Measurements from ENCODE around the gene YBX1.

The YBX1 gene

GRCh38 chr1:42753070-42753469, 70.9 kb downstream of the YBX1 start:
- ChIA-PET POLR2A (interaction anchor here (0.5 to 1.7 kb wide), 2 partner anchors 14 to 1320 kb away, joined by 3 to 9 read pairs; partner anchors contain the start of genes C1orf50 and P3H1), CTCF (no interaction called here)
- Histone ChIP-seq H3K9me3 (ENCODE audit: control insufficient read depth, insufficient read depth, low read depth, low read length) (no peaks in the 10 kb centered on the region), H3K27ac (ENCODE audit: extremely low read depth, low read depth, low read length) (no peak overlapping the region), H3K36me3 (ENCODE audit: control insufficient read depth in 2 of 2, insufficient read depth in 1 of 2, low read length in 2 of 2) (peaks cover 7 to 89% of the 10 kb centered on the region in 2 experiments), H3K4me1 (ENCODE audit: control insufficient read depth, insufficient read depth, low read length) (no peaks in the 10 kb centered on the region), H3K4me3 (ENCODE audit: low read depth, low read length) (no peak overlapping the region)
- TF ChIP-seq SP7 (tag by site-specific recombination; IDR thresholded peaks at IDR 0.05), result no peak
- TF ChIP-seq AEBP2 (tag by site-specific recombination; IDR thresholded peaks at IDR 0.05; ENCODE audit: borderline replicate concordance), result no peak
- TF ChIP-seq KLF1 (tag by site-specific recombination; IDR thresholded peaks at IDR 0.05), result no peak
- no peak for TF ChIP-seq ZSCAN18 (tag by site-specific recombination; IDR thresholded peaks at IDR 0.05)
- TF ChIP-seq ZNF19 (tag by site-specific recombination; IDR thresholded peaks at IDR 0.05; ENCODE audit: low read depth), result no peak
- TF ChIP-seq BCL6B (tag by site-specific recombination; IDR thresholded peaks at IDR 0.05), result no peak
- TF ChIP-seq ZNF16 (tag by site-specific recombination; IDR thresholded peaks at IDR 0.05; ENCODE audit: low read depth), result no peak
- TF ChIP-seq ZNF558 (tag by site-specific recombination; IDR thresholded peaks at IDR 0.05), result no peak
- TF ChIP-seq ZNF521 (tag by site-specific recombination; IDR thresholded peaks at IDR 0.05), result no peak
- TF ChIP-seq ZNF184 (tag by site-specific recombination; IDR thresholded peaks at IDR 0.05), result no peak

All from HEK293 (cell line).